HepG2 (cell line): ENCODE results near the gene TMEM250. TPM values are rescaled to one million over a fixed set of nuclear protein-coding genes. Genes with fewer than 3 reads are reported as not detected.
A peak's percentile ranks its signal among the peaks of the same experiment; 100 is the strongest.

Source experiments
- ATAC-seq: fragments of 200-7000 bp; cut with Tn5 transposase; 3 replicates; pipeline ENCODE4 v1.9.1; 2020; ENCODE audit warnings: mild to moderate bottlenecking, moderate library complexity
- BruUV-seq: library from RNA; stranded (reverse); fragments of 400-500 nt; replicated peaks from 2 replicates; lab custom pipeline; 2021; lab: Mats Ljungman, UMichigan
- CTCF ChIA-PET: fragments of 300-600 bp; formaldehyde crosslinking; extraction: SDS; loops from one replicate; lab custom pipeline; 2021; ENCODE audit warnings: low total read pairs, inconsistent platforms, low intra/inter-chr PET ratio; lab: Yijun Ruan, JAX
- POLR2A ChIA-PET: fragments of 350-600 bp; sonication (Branson Sonifier 250); formaldehyde crosslinking; loops from one replicate; lab custom pipeline; 2020; ENCODE audit warnings: antibody characterized with exemption, inconsistent platforms; lab: Yijun Ruan, JAX
- DNase-seq: peaks from one replicate; pipeline ENCODE4 v3.0.0-alpha.2; 2015; ENCODE audit warnings: low spot score
- FAIRE-seq: peaks from 3 replicates; lab custom pipeline; 2011; peaks lifted over from hg19 to GRCh38; lab: Jason Lieb, UNC
- H2AFZ ChIP-seq: one replicate; pipeline ENCODE4 v1.6.1; 2011; ENCODE audit warnings: low read length, inconsistent platforms
- H3K27ac ChIP-seq: fragments of 300-600 bp; 3 replicates; pipeline ENCODE4 v1.8.0; 2011; ENCODE audit warnings: mixed run types, mild to moderate bottlenecking, mixed read lengths, low read length, inconsistent platforms; ENCODE audit not compliant: insufficient read depth; ENCODE audit errors: extremely low read length
- H3K27me3 ChIP-seq, 2 experiments: fragments of 200-600 bp in 1 of 2; 2 replicates in 1 of 2; 3 replicates in 1 of 2; pipeline versions ENCODE4 v1.6.0 to v1.8.0; 2011; ENCODE audit warnings: low read length in 2 of 2, mild to moderate bottlenecking in 2 of 2, moderate library complexity in 2 of 2, inconsistent platforms in 1 of 2; ENCODE audit not compliant: insufficient read depth in 2 of 2, control insufficient read depth in 1 of 2
- H3K36me3 ChIP-seq, 2 experiments: fragments of 200-600 bp in 1 of 2; replicated peaks in 1 of 2; 2 replicates in 1 of 2; 3 replicates in 1 of 2; pipeline versions ENCODE4 v1.5.1 to v1.8.0; 2011; ENCODE audit warnings: low read length in 2 of 2, inconsistent platforms in 1 of 2; ENCODE audit not compliant: insufficient read depth in 2 of 2, control insufficient read depth in 1 of 2
- H3K4me1 ChIP-seq: 2 replicates; pipeline ENCODE4 v1.5.1; 2012; ENCODE audit warnings: low read length, inconsistent platforms; ENCODE audit not compliant: insufficient read depth
- H3K4me2 ChIP-seq: 2 replicates; pipeline ENCODE4 v1.6.0; 2011; ENCODE audit warnings: low read depth, low read length, inconsistent platforms
- H3K4me3 ChIP-seq, 3 experiments: fragments of 200-600 bp in 1 of 3; sonication (generic), shearing (Covaris generic) in 1 of 3; replicated peaks in 1 of 3; 2 replicates each; pipeline ENCODE4 v1.5.1; 2011 to 2016; ENCODE audit warnings: low read length in 3 of 3, inconsistent platforms in 2 of 3, low read depth in 2 of 3, mild to moderate bottlenecking in 2 of 3, control low read depth in 1 of 3, mixed read lengths in 1 of 3; ENCODE audit not compliant: insufficient read depth in 1 of 3
- H3K79me2 ChIP-seq: one replicate; pipeline ENCODE4 v1.6.1; 2011; ENCODE audit warnings: low read length, inconsistent platforms; ENCODE audit not compliant: insufficient read depth
- H3K9ac ChIP-seq: 2 replicates; pipeline ENCODE4 v1.6.0; 2011; ENCODE audit warnings: mild to moderate bottlenecking, low read depth, low read length, inconsistent platforms; ENCODE audit not compliant: insufficient read depth
- H3K9me3 ChIP-seq: 2 replicates; pipeline ENCODE4 v1.5.1; 2012; ENCODE audit warnings: mild to moderate bottlenecking, low read length
- H4K20me1 ChIP-seq: 2 replicates; pipeline ENCODE4 v1.6.0; 2011; ENCODE audit warnings: inconsistent platforms, mild to moderate bottlenecking, low read length, moderate library complexity; ENCODE audit not compliant: insufficient read depth
- ARID3A ChIP-seq: IDR thresholded peaks from 2 replicates; pipeline ENCODE4 v1.6.1; 2012; ENCODE audit warnings: low read depth, low read length, improper control_type of control experiment
- BRD4 ChIP-seq: sonication (generic); formaldehyde crosslinking; IDR thresholded peaks from 2 replicates; pipeline ENCODE4 v1.4.0; 2020; ENCODE audit warnings: missing genetic modification reagents
- CEBPB ChIP-seq: IDR thresholded peaks from 2 replicates; pipeline ENCODE4 v1.6.1; 2011; ENCODE audit warnings: low read depth, low read length, improper control_type of control experiment, borderline replicate concordance
- CTCF ChIP-seq: sonication (generic); formaldehyde crosslinking; IDR thresholded peaks from 2 replicates; pipeline ENCODE4 v1.5.0; 2020; ENCODE audit warnings: mild to moderate bottlenecking, missing genetic modification reagents, moderate library complexity
- EP300 ChIP-seq, 3 experiments: sonication (generic) in 1 of 3; formaldehyde crosslinking in 1 of 3; IDR thresholded peaks; 2 replicates each; pipeline versions ENCODE4 v1.5.1 to v1.6.1; 2011 to 2020; ENCODE audit warnings: low read depth in 2 of 3, low read length in 2 of 3, borderline replicate concordance in 1 of 3, improper control_type of control experiment in 1 of 3, mild to moderate bottlenecking in 1 of 3, missing genetic modification reagents in 1 of 3, moderate library complexity in 1 of 3
- HNRNPL ChIP-seq: fragments of 200-400 bp; formaldehyde crosslinking; IDR thresholded peaks from 2 replicates; pipeline ENCODE4 v1.6.1; 2017; ENCODE audit warnings: mild to moderate bottlenecking, low read depth, low read length
- NFYB ChIP-seq: sonication (generic); formaldehyde crosslinking; IDR thresholded peaks from 2 replicates; pipeline ENCODE4 v1.4.0; 2020; ENCODE audit warnings: missing genetic modification reagents
- PHF5A ChIP-seq: IDR thresholded peaks from one replicate; pipeline ENCODE4 v1.6.1; 2018; ENCODE audit warnings: low read depth, missing genetic modification reagents; ENCODE audit not compliant: unreplicated experiment
- ZNF512B ChIP-seq: sonication (generic); formaldehyde crosslinking; IDR thresholded peaks from 2 replicates; pipeline ENCODE4 v1.5.1; 2020; ENCODE audit warnings: missing genetic modification reagents, mild to moderate bottlenecking, borderline replicate concordance
- ZNF569 ChIP-seq: sonication (generic); formaldehyde crosslinking; IDR thresholded peaks from 2 replicates; pipeline ENCODE4 v1.5.0; 2020; ENCODE audit warnings: mild to moderate bottlenecking, missing genetic modification reagents, moderate library complexity, borderline replicate concordance
- WGBS: methylation state at CpG from one replicate; pipeline ENCODE4 v1.1.6; 2017; ENCODE audit warnings: low lambda C conversion rate; 5-methylcytosine and 5-hydroxymethylcytosine counted together
- in situ Hi-C: cut with HindIII; loops from 2 replicates; pipeline ENCODE4 v1.10.0; 2017; ENCODE audit warnings: low pct_unique_long_range_greater_than_20kb; ENCODE audit not compliant: extremely low pct_ligation_motif_present
- intact Hi-C: fragments of 100-400 bp; cut with micrococcal nuclease; formaldehyde crosslinking; loops from one replicate; pipeline ENCODE4 v1.10.0; 2022; ENCODE audit not compliant: unreplicated experiment
- polyA plus RNA-seq, 8 experiments: library from polyadenylated mRNA; depleted of rRNA in 3 of 8; stranded (reverse) in 7 of 8; unstranded in 1 of 8; fragments of >200 nt; fragmentation: Illumina TruSeq in 4 of 8; extraction: Trizol in 4 of 8; gene quantifications; 2 replicates each; pipeline versions ENCODE4 v1.2.1 to v1.2.3, GENCODE V29; 2011 to 2016; ENCODE audit warnings: low read depth in 4 of 8, missing spikeins in 1 of 8, mixed read lengths in 1 of 8; ENCODE audit not compliant: insufficient read depth in 1 of 8
- total RNA-seq, 5 experiments: library from RNA; depleted of rRNA; stranded (reverse); fragments of >200 nt; fragmentation: Illumina TruSeq; extraction: Trizol; gene quantifications; 2 replicates each; pipeline ENCODE4 v1.2.3, GENCODE V29; 2016; ENCODE audit warnings: low read depth in 1 of 5

TMEM250 gene
- total and polyA plus RNA-seq, 2 of the 13 experiments (the other 11 are each of a cell fraction or from before 2014, with no cell fraction given) = 5.5 to 13.9 TPM

GRCh38 chr9:136079916-136080246, 38.8 kb downstream of the TMEM250 start:
- ATAC-seq (no peak), FAIRE-seq (no peak), DNase-seq (no peak)
- Histone ChIP-seq H3K27ac (no peak overlapping the region), H3K9me3 (no peaks in the 10 kb centered on the region), H2AFZ (no peak overlapping the region), H3K27me3 (no peaks in the 10 kb centered on the region), H4K20me1 (peaks cover 12% of the 10 kb centered on the region; the same call in 1 of the 2 replicates), H3K4me2 (no peak overlapping the region), H3K4me3 (no peak overlapping the region), H3K4me1 (no peaks in the 10 kb centered on the region), H3K36me3 (peaks cover 6 to 13% of the 10 kb centered on the region in 2 experiments; a peak in 3 of 5 replicates), H3K79me2 (peaks cover 58% of the 10 kb centered on the region), H3K9ac (no peak overlapping the region)
- WGBS = no CpG with 5 or more reads among the region's 6 CpGs
- intact Hi-C loops = no loop called here
- CTCF ChIA-PET = no interaction called here
- POLR2A ChIA-PET = no interaction called here
- in situ Hi-C loops = no loop called here
- no TSS peak for BruUV-seq
- no peak for TF ChIP-seq EP300 (IDR thresholded peaks at IDR 0.05; ENCODE audit: low read depth in 2 of 2, low read length in 2 of 2)
- no peak for TF ChIP-seq EP300 (CRISPR knock-in tag; IDR thresholded peaks at IDR 0.05; ENCODE audit: borderline replicate concordance)
- TF ChIP-seq HNRNPL = 0 out of 2 replicates have a peak, but pooled peaks have one; percentile 30
- no peak for TF ChIP-seq PHF5A (CRISPR knock-in tag)
- TF ChIP-seq, all 625 proteins: peak for 1

GRCh38 chr9:136079211-136079915, 39.3 kb downstream of the TMEM250 start:
- H3K9ac ChIP-seq = no peak overlapping the region
- no peak for FAIRE-seq
- H3K4me2 ChIP-seq = no peak overlapping the region
- in situ Hi-C loops = no loop called here
- ATAC-seq = peak; percentile 24; the same call in 1 of the 3 replicates
- no peaks in the 10 kb centered on the region for H3K27me3 ChIP-seq
- no peaks in the 10 kb centered on the region for H3K4me1 ChIP-seq
- ChIA-PET POLR2A (no interaction called here), CTCF (no interaction called here)
- no peaks in the 10 kb centered on the region for H3K9me3 ChIP-seq
- WGBS = 86% methylated on average over 7 of the region's 16 CpGs
- no peak overlapping the region for H3K27ac ChIP-seq
- peaks cover 12% of the 10 kb centered on the region; the same call in 1 of the 2 replicates for H4K20me1 ChIP-seq
- peaks cover 60% of the 10 kb centered on the region for H3K79me2 ChIP-seq
- H3K36me3 ChIP-seq = peaks cover 10 to 16% of the 10 kb centered on the region in 2 experiments; a peak in 4 of 5 replicates
- intact Hi-C loops = no loop called here
- no peak for TF ChIP-seq NFYB (CRISPR knock-in tag)
- TF ChIP-seq BRD4 = no peak
- TF ChIP-seq CEBPB = 0 out of 2 replicates have a peak, but pooled peaks have one; percentile 30
- no peak for TF ChIP-seq ARID3A
- TF ChIP-seq ZNF512B (CRISPR knock-in tag) = no peak
- no peak for TF ChIP-seq ZNF569 (CRISPR knock-in tag)
- peak; percentile 7; the same call in 1 of the 2 replicates for TF ChIP-seq CTCF (CRISPR knock-in tag)
- TF ChIP-seq, all 625 proteins: peak for 2
- BruUV-seq = no TSS peak
- no peak for DNase-seq
- H3K4me3 ChIP-seq = no peak overlapping the region
- no peak overlapping the region for H2AFZ ChIP-seq
